Endothelial cell of umbilical vein (primary cell): ENCODE results near the gene TAF5L. TPM values are rescaled to one million over a fixed set of nuclear protein-coding genes. Genes with fewer than 3 reads are reported as not detected.

Experiments used
- BruUV-seq: library from RNA; stranded (reverse); fragments of 400-500 nt; replicated peaks from 2 replicates; lab custom pipeline; 2021; lab: Mats Ljungman, UMichigan
- CTCF ChIA-PET: fragments of 300-600, 350-600 bp; sonication (Branson Sonifier 250); formaldehyde crosslinking; loops from one replicate; lab custom pipeline; 2021; ENCODE audit warnings: antibody characterized with exemption, inconsistent platforms; lab: Charles Lee
- POLR2A ChIA-PET: fragments of 300-600, 350-600 bp; sonication (Branson Sonifier 250); formaldehyde crosslinking; loops from one replicate; lab custom pipeline; 2021; ENCODE audit warnings: antibody characterized with exemption, inconsistent platforms; lab: Charles Lee
- DNase-seq: peaks from one replicate; pipeline ENCODE4 v3.0.0-alpha.2; 2011; ENCODE audit warnings: low read depth, low spot score
- FAIRE-seq: peaks from 2 replicates; lab custom pipeline; 2011; peaks lifted over from hg19 to GRCh38; lab: Jason Lieb, UNC
- H2AFZ ChIP-seq: 2 replicates; pipeline ENCODE4 v1.6.0; 2012; ENCODE audit warnings: low read depth, low read length, control low read depth, inconsistent platforms
- H3K27ac ChIP-seq: 2 replicates; pipeline ENCODE4 v1.5.1; 2011; ENCODE audit warnings: low read depth, mild to moderate bottlenecking, control low read depth, low read length, moderate library complexity; ENCODE audit not compliant: insufficient read depth
- H3K27me3 ChIP-seq, 2 experiments: 2 replicates each; pipeline versions ENCODE4 v1.6.0 to v1.6.1; 2011; ENCODE audit warnings: low read length in 2 of 2, mixed read lengths in 1 of 2; ENCODE audit not compliant: control insufficient read depth in 2 of 2, insufficient read depth in 2 of 2
- H3K36me3 ChIP-seq, 2 experiments: 2 replicates in 1 of 2; 3 replicates in 1 of 2; pipeline ENCODE4 v1.5.1; 2011; ENCODE audit warnings: low read length in 2 of 2, mild to moderate bottlenecking in 1 of 2, moderate library complexity in 1 of 2; ENCODE audit not compliant: control insufficient read depth in 2 of 2, insufficient read depth in 2 of 2; ENCODE audit errors: extremely low read depth in 1 of 2
- H3K4me1 ChIP-seq: 3 replicates; pipeline ENCODE4 v1.5.1; 2011; ENCODE audit warnings: mild to moderate bottlenecking, low read length; ENCODE audit not compliant: control insufficient read depth, insufficient read depth; ENCODE audit errors: extremely low read depth
- H3K4me2 ChIP-seq: 2 replicates; pipeline ENCODE4 v1.6.1; 2011; ENCODE audit warnings: low read length, control low read depth, mixed read lengths; ENCODE audit not compliant: insufficient read depth
- H3K4me3 ChIP-seq, 3 experiments: fragments of 200-600 bp in 1 of 3; sonication (generic), shearing (Covaris generic) in 1 of 3; replicated peaks in 1 of 3; 2 replicates each; pipeline ENCODE4 v1.5.1; 2011 to 2016; ENCODE audit warnings: control low read depth in 3 of 3, low read length in 3 of 3, mild to moderate bottlenecking in 2 of 3, inconsistent platforms in 1 of 3, low read depth in 1 of 3, moderate library complexity in 1 of 3; ENCODE audit not compliant: insufficient read depth in 1 of 3
- H3K79me2 ChIP-seq: 2 replicates; pipeline ENCODE4 v1.6.0; 2012; ENCODE audit warnings: low read length, inconsistent platforms; ENCODE audit not compliant: control insufficient read depth, insufficient read depth
- H3K9ac ChIP-seq: replicated peaks from 2 replicates; pipeline ENCODE3; 2011; ENCODE audit warnings: low read length, control low read depth; ENCODE audit not compliant: insufficient read depth; ENCODE audit errors: extremely low read depth
- H3K9me1 ChIP-seq: replicated peaks from 3 replicates; pipeline ENCODE4 v1.6.0; 2011; ENCODE audit warnings: mild to moderate bottlenecking, low read length; ENCODE audit not compliant: control insufficient read depth, insufficient read depth; ENCODE audit errors: extremely low read depth
- H3K9me3 ChIP-seq: replicated peaks from 2 replicates; pipeline ENCODE4 v1.5.1; 2012; ENCODE audit warnings: low read length, inconsistent platforms; ENCODE audit not compliant: control insufficient read depth, insufficient read depth
- H4K20me1 ChIP-seq: replicated peaks from 2 replicates; pipeline ENCODE3; 2011; ENCODE audit warnings: mild to moderate bottlenecking, low read length; ENCODE audit not compliant: control insufficient read depth, insufficient read depth; ENCODE audit errors: extremely low read depth
- EZH2 ChIP-seq: IDR thresholded peaks from 2 replicates; pipeline ENCODE4 v1.6.1; 2012; ENCODE audit warnings: borderline replicate concordance, low read depth, mild to moderate bottlenecking, moderate library complexity, low read length, inconsistent platforms; ENCODE audit not compliant: severe bottlenecking
- FOS ChIP-seq: IDR thresholded peaks from 2 replicates; pipeline ENCODE4 v1.6.1; 2011; ENCODE audit warnings: mild to moderate bottlenecking, low read length, moderate library complexity, borderline replicate concordance; ENCODE audit not compliant: insufficient read depth
- GATA2 ChIP-seq: IDR thresholded peaks from 2 replicates; pipeline ENCODE4 v1.7.0; 2011; ENCODE audit warnings: low read depth, mild to moderate bottlenecking, moderate library complexity, mixed read lengths, low read length; ENCODE audit not compliant: insufficient read length, insufficient read depth
- JUN ChIP-seq: IDR thresholded peaks from 2 replicates; pipeline ENCODE4 v1.6.1; 2011; ENCODE audit warnings: borderline replicate concordance, low read depth; ENCODE audit not compliant: insufficient read length, insufficient read depth
- MYC ChIP-seq: IDR thresholded peaks from one replicate; pipeline ENCODE4 v1.6.1; 2011; ENCODE audit warnings: mild to moderate bottlenecking, low read depth, low read length
- POLR2A ChIP-seq: IDR thresholded peaks from 2 replicates; pipeline ENCODE4 v1.6.1; 2012; ENCODE audit warnings: low read depth, mild to moderate bottlenecking, control low read depth, low read length
- POLR2AphosphoS5 ChIP-seq: IDR thresholded peaks from 2 replicates; pipeline ENCODE4 v1.6.1; 2012; ENCODE audit warnings: low read depth, mild to moderate bottlenecking, control low read depth, low read length, moderate library complexity; ENCODE audit not compliant: insufficient read depth
- dilution Hi-C: fragments of 300-500 bp; cut with MboI; formaldehyde crosslinking; loops from one replicate; pipeline ENCODE4 v1.15.0; 2019; ENCODE audit warnings: low sequenced_read_pairs; ENCODE audit not compliant: extremely low pct_ligation_motif_present
- intact Hi-C: fragments of 100-400 bp; cut with micrococcal nuclease; formaldehyde crosslinking; loops from one replicate; pipeline ENCODE4 v1.10.0; 2022
- polyA plus RNA-seq, 4 experiments: library from polyadenylated mRNA; depleted of rRNA in 3 of 4; stranded (reverse) in 3 of 4; unstranded in 1 of 4; fragments of >200 nt; gene quantifications; 2 replicates each; pipeline versions ENCODE4 v1.2.1 to v1.2.3, GENCODE V29; 2011 to 2012; ENCODE audit warnings: missing spikeins in 1 of 4
- total RNA-seq: library from RNA; stranded (reverse); gene quantifications from 2 replicates; pipeline ENCODE4 v1.2.3, GENCODE V29; 2021
- TF ChIP-seq, protein P1 (sequence below), 2 donors: IDR thresholded peaks; 1 replicate in 1 of 2; 2 replicates in 1 of 2; pipeline ENCODE4 v1.5.1; 2011; ENCODE audit warnings: low read length in 2 of 2, mild to moderate bottlenecking in 2 of 2, moderate library complexity in 2 of 2, control low read depth in 1 of 2, inconsistent platforms in 1 of 2, low read depth in 1 of 2; ENCODE audit not compliant: insufficient read depth in 1 of 2; ENCODE audit errors: extremely low read depth in 1 of 2
- TF ChIP-seq, protein P2 (sequence below): IDR thresholded peaks from 2 replicates; pipeline ENCODE4 v1.6.1; 2011; ENCODE audit not compliant: insufficient read depth, insufficient read length

The TAF5L gene
- total and polyA plus RNA-seq, 2 donors (not counting 3 experiments of a cell fraction or from before 2014, with no cell fraction given), result 21.1 to 24.8 TPM

DNA sequence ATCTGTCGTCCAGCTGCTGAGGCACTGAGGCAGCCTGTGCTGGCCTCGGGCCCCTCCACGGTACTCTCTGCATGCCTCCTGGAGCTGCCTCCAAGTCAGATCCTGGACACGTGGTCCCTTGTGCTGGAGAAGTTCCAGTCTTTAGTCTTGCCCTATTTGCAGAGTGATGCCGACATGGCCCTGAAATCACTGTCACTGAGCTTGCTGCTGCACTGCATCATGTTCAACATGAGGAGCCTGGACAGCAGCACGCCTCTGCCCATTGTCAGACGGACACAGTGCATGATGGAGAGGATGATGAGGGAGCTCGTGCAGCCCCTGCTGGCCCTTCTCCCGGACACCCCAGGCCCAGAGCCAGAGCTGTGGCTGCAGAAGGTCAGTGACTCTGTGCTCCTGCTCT lies 10.1 kb upstream of the TAF5L start:
- H3K79me2 ChIP-seq, result peaks cover 32% of the 10 kb centered on the region
- POLR2A ChIA-PET, result no interaction called here
- BruUV-seq, result no TSS peak

More for the DNA sequence above, 10.1 kb upstream of the TAF5L start:
- H3K27me3 ChIP-seq, result no peaks in the 10 kb centered on the region
- CTCF ChIA-PET, result interaction anchor here (1.1 to 2.2 kb wide), 3 partner anchors 11 to 78 kb away, joined by 3 to 7 read pairs (median 6); partner anchors contain the start of gene ABCB10
- no peak for TF ChIP-seq MYC
- TF ChIP-seq POLR2AphosphoS5, result no peak
- TF ChIP-seq POLR2A, result no peak
- TF ChIP-seq FOS, result no peak
- TF ChIP-seq EZH2, result no peak
- TF ChIP-seq, protein P1, sequence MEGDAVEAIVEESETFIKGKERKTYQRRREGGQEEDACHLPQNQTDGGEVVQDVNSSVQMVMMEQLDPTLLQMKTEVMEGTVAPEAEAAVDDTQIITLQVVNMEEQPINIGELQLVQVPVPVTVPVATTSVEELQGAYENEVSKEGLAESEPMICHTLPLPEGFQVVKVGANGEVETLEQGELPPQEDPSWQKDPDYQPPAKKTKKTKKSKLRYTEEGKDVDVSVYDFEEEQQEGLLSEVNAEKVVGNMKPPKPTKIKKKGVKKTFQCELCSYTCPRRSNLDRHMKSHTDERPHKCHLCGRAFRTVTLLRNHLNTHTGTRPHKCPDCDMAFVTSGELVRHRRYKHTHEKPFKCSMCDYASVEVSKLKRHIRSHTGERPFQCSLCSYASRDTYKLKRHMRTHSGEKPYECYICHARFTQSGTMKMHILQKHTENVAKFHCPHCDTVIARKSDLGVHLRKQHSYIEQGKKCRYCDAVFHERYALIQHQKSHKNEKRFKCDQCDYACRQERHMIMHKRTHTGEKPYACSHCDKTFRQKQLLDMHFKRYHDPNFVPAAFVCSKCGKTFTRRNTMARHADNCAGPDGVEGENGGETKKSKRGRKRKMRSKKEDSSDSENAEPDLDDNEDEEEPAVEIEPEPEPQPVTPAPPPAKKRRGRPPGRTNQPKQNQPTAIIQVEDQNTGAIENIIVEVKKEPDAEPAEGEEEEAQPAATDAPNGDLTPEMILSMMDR (IDR thresholded peaks at IDR 0.05; ENCODE audit: extremely low read depth in 1 of 2, insufficient read depth in 1 of 2, low read depth in 1 of 2, low read length in 2 of 2), result no peak
- TF ChIP-seq GATA2, result no peak
- TF ChIP-seq, protein P2, sequence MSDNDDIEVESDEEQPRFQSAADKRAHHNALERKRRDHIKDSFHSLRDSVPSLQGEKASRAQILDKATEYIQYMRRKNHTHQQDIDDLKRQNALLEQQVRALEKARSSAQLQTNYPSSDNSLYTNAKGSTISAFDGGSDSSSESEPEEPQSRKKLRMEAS, result no peak
- TF ChIP-seq JUN, result no peak
- no peaks in the 10 kb centered on the region for H3K9me3 ChIP-seq
- H3K4me1 ChIP-seq, result no peaks in the 10 kb centered on the region
- intact Hi-C loops, result no loop called here
- dilution Hi-C loops, result no loop called here
- no peak overlapping the region for H3K4me2 ChIP-seq
- H3K9ac ChIP-seq, result no peak overlapping the region
- no peak overlapping the region for H2AFZ ChIP-seq
- FAIRE-seq (no peak), DNase-seq (no peak)
- H3K4me3 ChIP-seq, result no peak overlapping the region
- H3K9me1 ChIP-seq, result no peaks in the 10 kb centered on the region
- no peaks in the 10 kb centered on the region for H4K20me1 ChIP-seq
- peaks cover 6 to 22% of the 10 kb centered on the region in 2 experiments for H3K36me3 ChIP-seq
- no peak overlapping the region for H3K27ac ChIP-seq
